GM19043 (cell line): ENCODE results near the gene BLOC1S2.
A peak's percentile ranks its signal among the peaks of the same experiment; 100 is the strongest.
"Not testable (repeated sequence)": the region's sequence is repeated elsewhere in the genome, so short reads cannot be mapped to it uniquely, and the experiment has no call there.

Experiments
- ATAC-seq: cut with Tn5 transposase; IDR thresholded peaks from one replicate; pipeline ENCODE4 v1.9.1; 2021; ENCODE audit warnings: low read depth; ENCODE audit not compliant: unreplicated experiment

Gene BLOC1S2

GRCh38 chr10:100292300-100292699 is 5.8 kb upstream of the BLOC1S2 start:
- ATAC-seq = not testable (repeated sequence)

DNA sequence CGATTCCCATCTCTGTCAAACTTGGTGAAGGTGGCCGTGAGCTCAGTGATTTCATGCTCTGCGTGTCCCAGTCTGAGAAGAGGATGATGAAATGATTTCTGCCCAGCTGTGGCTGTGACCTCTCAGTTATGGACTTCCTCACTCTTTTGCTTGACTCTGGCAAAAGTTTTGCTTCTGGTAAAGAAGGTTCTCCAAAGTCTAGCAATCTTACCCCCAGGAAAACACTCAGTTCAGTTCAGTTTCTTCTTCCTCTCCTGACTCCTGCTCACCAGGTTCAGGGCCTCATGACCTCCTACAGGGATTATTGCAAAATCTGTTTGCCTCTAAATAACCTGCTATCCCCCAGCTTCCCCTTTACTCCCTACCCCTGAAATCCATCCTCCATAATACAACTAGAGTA is 4.9 kb upstream of the BLOC1S2 start:
- no peak for ATAC-seq

GRCh38 chr10:100289641-100290040 is 3.2 kb upstream of the BLOC1S2 start:
- no peak for ATAC-seq

GRCh38 chr10:100288196-100288595 is 1.7 kb upstream of the BLOC1S2 start:
- ATAC-seq = no peak

DNA sequence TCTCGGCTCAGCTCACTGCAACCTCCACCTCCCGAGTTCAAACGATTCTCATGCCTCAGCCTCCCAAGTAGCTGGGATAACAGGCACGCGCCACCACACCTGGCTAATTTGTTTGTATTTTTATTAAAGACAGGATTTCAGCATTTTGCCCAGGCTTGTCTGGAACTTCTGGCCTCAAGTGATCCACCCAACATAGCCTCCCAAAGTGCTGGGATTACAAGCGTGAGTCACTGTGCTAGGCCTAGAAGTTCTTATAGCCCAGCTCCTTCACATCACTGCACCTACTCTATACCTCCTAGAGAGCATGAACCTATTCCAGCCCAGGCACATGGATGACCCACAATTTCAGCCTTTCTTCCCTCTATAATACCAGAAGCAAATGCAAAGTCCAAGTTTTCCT is 1.3 kb upstream of the BLOC1S2 start:
- ATAC-seq = no peak

DNA sequence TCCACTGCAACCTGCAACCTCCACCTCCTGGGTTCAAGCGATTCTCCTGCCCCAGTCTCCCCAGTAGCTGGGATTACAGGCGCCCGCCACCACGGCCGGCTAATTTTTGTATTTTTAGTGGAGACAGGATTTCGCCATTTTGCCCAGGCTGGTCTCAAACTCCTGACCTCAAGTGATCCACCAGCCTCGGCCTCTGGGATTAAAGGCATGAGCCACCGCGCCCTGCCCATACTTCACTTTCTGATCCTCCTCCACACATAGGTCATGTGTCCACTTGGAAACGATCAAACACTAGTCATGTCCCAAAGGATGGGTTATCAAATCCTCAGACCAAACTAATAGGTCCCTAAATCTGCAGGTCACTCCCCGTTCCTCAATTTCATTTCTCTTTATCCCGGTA is 1.2 kb downstream of the BLOC1S2 start:
- not testable (repeated sequence) for ATAC-seq

GRCh38 chr10:100282907-100283306 is 3.6 kb downstream of the BLOC1S2 start:
- ATAC-seq = no peak

- not testable (repeated sequence) for ATAC-seq
Observed at GRCh38 chr10:100276971-100277370, 9.5 kb downstream of the BLOC1S2 start.

DNA sequence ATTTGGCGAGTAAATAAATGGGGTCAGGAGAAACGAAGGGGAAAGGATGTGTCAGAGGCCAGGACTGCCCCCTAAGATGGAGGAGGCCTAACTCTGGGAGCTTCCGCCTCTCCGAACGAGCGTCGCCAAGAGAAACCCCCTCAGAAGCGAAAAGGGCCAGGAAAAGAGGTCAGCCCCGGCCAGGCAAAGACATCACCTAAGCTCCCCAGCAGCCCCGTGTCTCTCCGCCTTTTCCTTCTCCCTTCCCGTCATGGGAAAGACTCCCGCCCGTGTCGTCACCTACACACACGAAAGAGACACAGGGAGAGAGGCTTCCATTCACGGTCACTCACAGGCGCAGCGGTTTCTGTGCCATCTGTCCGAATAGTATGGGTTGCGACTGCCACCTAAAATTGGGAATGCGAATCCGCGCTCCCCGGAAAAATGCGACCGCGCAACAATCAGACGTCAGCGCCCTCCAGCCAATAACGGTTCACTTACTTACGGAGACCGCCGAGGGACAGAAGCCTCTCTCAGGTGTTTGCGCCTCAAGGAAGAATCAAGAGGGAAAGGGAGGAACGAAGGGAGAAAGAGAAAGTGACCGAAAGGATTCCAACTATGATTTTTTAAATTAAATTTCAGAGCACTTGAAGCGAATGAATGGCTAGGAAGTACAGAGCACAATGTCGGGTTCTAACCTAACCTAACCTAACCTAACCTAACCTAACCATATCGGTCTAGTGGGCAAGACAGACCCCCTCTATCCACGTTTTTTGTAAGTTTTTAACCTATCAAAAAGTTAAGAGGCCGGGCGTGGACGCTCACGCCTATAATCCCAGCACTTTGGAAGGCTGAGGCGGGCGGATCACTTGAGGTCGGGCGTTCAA is 19.0 kb downstream of the BLOC1S2 start, which contains the start of gene CWF19L1:
Gene CWF19L1, minus strand, starts transcription at position 400 of the 866 bp plus-strand sequence. Its CDS starts 45 bp downstream, at position 355.
- peak; percentile 70 for ATAC-seq

- no peak for ATAC-seq
Observed at GRCh38 chr10:100265821-100266485, 20.5 kb downstream of the BLOC1S2 start.

GRCh38 chr10:100254191-100254590 is 32.3 kb downstream of the BLOC1S2 start:
- no peak for ATAC-seq

DNA sequence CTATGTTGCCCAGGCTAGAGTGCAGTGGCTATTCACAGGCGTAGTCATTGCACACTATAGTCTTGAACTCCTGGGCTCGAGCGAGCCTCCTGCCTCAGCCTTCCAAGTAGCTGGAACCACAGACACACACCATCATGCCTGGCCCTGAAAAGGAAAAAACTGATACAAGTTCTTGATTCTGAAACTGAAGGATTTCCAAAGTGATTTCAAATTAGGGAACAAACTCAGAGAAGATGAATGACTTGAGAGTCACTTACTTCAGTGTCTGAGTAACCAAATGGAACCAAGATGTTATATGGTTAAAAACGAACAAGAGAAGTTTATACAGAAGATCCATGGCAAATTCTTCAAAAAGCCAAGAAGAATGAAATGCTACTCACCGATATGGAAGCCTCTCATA is 33.4 kb downstream of the BLOC1S2 start:
- ATAC-seq = no peak

DNA sequence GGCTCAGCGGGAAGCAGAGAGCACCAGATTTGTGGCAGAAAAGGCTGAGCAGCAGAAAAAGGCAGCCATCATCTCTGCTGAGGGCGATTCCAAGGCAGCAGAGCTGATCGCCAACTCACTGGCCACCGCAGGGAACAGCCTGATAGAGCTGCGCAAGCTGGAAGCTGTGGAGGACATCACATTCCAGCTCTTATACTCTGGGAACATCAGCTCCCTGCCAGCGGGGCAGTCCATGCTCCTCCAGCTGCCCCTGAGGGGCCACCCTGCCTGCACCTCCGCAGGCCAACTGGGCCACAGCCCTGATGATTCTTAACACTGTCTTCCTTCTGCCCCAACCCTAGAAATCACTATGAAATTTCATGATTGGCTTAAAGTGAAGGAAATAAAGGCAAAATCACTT is 37.7 kb downstream of the BLOC1S2 start:
- no peak for ATAC-seq

- ATAC-seq = no peak
Observed at GRCh38 chr10:100245484-100246220, 40.8 kb downstream of the BLOC1S2 start.

- no peak for ATAC-seq
Observed at GRCh38 chr10:100239851-100240250, 46.6 kb downstream of the BLOC1S2 start.

GRCh38 chr10:100238429-100238828 is 48.1 kb downstream of the BLOC1S2 start:
- ATAC-seq = no peak

DNA sequence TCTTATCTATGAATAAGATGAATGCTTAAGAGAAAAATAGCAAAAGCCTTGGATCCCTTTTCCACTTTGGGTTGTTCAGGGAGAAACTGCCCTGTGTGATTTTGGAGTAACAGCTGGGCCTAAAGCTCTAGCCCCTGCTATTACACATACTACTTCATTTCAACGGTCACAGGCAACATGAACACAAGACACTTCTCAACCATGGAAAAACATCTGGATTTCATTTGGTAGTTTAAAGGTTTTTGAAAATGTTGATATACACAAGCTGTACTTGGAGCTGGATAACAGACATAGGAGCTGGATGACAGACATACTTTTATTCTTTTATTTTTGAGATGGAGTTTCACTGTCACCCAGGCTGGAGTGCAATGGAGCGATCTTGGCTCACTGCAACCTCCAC is 54.4 kb downstream of the BLOC1S2 start:
- ATAC-seq = no peak

- ATAC-seq = no peak
Observed at GRCh38 chr10:100229819-100230422, 56.6 kb downstream of the BLOC1S2 start.

- no peak for ATAC-seq
Observed at GRCh38 chr10:100223879-100224278, 62.6 kb downstream of the BLOC1S2 start.
